ENCODE results near the gene CHST11.

Gene CHST11

GRCh38 chr12:104632724-104633201 lies 176.0 kb downstream of the CHST11 start:
- Histone ChIP-seq H3K4me2 (peak overlapping the region; percentile 20 to 71 (median 42); a peak in 21 of 22 replicates), H4K20me1 (peaks cover 0 to 98% (median 90%) of the 10 kb centered on the region in 11 experiments; a peak in 20 of 22 replicates)

GRCh38 chr12:104634044-104634443 lies 177.3 kb downstream of the CHST11 start:
- Histone ChIP-seq H3K4me1 (peaks cover 23 to 46% (median 26%) of the 10 kb centered on the region in 10 experiments), H3K4me2 (no peak overlapping the region), H4K20me1 (peaks cover 0 to 96% (median 81%) of the 10 kb centered on the region in 11 experiments; a peak in 19 of 22 replicates), H3K4me3 (no peak overlapping the region), H3K9ac (no peak overlapping the region), H3K9me3 (replicated peaks in 1 of 11) (peaks cover 0 to 14% (median 9%) of the 10 kb centered on the region in 11 experiments; a peak in 18 of 22 replicates), H3K27me3 (no peaks in the 10 kb centered on the region), H3K36me3 (peaks cover 5 to 78% (median 54%) of the 10 kb centered on the region in 11 experiments; a peak in 19 of 22 replicates), H3K27ac (no peak overlapping the region)
- TF ChIP-seq Cebpa-rat (IDR thresholded peaks at IDR 0.05) = no peak

More at GRCh38 chr12:104632724-104633201, 176.0 kb downstream of the CHST11 start:
- H3K4me3 ChIP-seq = no peak overlapping the region
- H3K9ac ChIP-seq = peak overlapping the region in 1 of 11 experiments; percentile 27; a peak in 1 of 22 replicates
- H3K9me3 ChIP-seq (replicated peaks in 1 of 11) = peaks cover 0 to 4% (median 0%) of the 10 kb centered on the region in 11 experiments; a peak in 1 of 22 replicates
- peak overlapping the region in 3 of 11 experiments; percentile 8 to 38 (median 17); a peak in 4 of 22 replicates for H3K27ac ChIP-seq
- TF ChIP-seq Cebpa-rat (IDR thresholded peaks at IDR 0.05) = no peak
- peaks cover 5 to 74% (median 44%) of the 10 kb centered on the region in 11 experiments; a peak in 19 of 22 replicates for H3K36me3 ChIP-seq
- H3K4me1 ChIP-seq = peaks cover 35 to 49% (median 39%) of the 10 kb centered on the region in 10 experiments
- H3K27me3 ChIP-seq = no peaks in the 10 kb centered on the region

GRCh38 chr12:104634852-104635251 lies 178.1 kb downstream of the CHST11 start:
- Histone ChIP-seq H3K4me3 (no peak overlapping the region), H3K27me3 (no peaks in the 10 kb centered on the region), H3K36me3 (peaks cover 5 to 81% (median 62%) of the 10 kb centered on the region in 11 experiments; a peak in 20 of 22 replicates), H3K9me3 (replicated peaks in 1 of 11) (peaks cover 0 to 22% (median 17%) of the 10 kb centered on the region in 11 experiments; a peak in 19 of 22 replicates), H3K9ac (no peak overlapping the region), H4K20me1 (peaks cover 0 to 94% (median 72%) of the 10 kb centered on the region in 11 experiments; a peak in 19 of 22 replicates), H3K27ac (peak overlapping the region in 1 of 11 experiments; percentile 15; a peak in 1 of 22 replicates), H3K4me1 (peaks cover 19 to 43% (median 24%) of the 10 kb centered on the region in 10 experiments), H3K4me2 (no peak overlapping the region)
- TF ChIP-seq Cebpa-rat (IDR thresholded peaks at IDR 0.05) = no peak

- Histone ChIP-seq H3K4me2 (no peak overlapping the region), H3K27ac (0 out of 22 replicates have a peak overlapping the region, but pooled peaks of 1 of the 11 experiments have one; percentile 15), H3K9me3 (replicated peaks in 1 of 11) (peaks cover 9 to 32% (median 26%) of the 10 kb centered on the region in 11 experiments), H3K27me3 (no peaks in the 10 kb centered on the region), H3K9ac (no peak overlapping the region), H3K4me1 (peaks cover 19 to 43% (median 24%) of the 10 kb centered on the region in 10 experiments), H4K20me1 (peaks cover 0 to 88% (median 63%) of the 10 kb centered on the region in 11 experiments; a peak in 18 of 22 replicates), H3K36me3 (peaks cover 9 to 81% (median 68%) of the 10 kb centered on the region in 11 experiments; a peak in 20 of 22 replicates), H3K4me3 (no peak overlapping the region)
- TF ChIP-seq Cebpa-rat (IDR thresholded peaks at IDR 0.05) = no peak
These were observed 179.0 kb downstream of the CHST11 start for GRCh38 chr12:104635607-104636343.

GRCh38 chr12:104636496-104636895 lies 179.7 kb downstream of the CHST11 start:
- no peak overlapping the region for H3K27ac ChIP-seq
- TF ChIP-seq Cebpa-rat (IDR thresholded peaks at IDR 0.05) = no peak
- peaks cover 15 to 39% (median 32%) of the 10 kb centered on the region in 11 experiments for H3K9me3 ChIP-seq (replicated peaks in 1 of 11)
- H4K20me1 ChIP-seq = peaks cover 0 to 88% (median 60%) of the 10 kb centered on the region in 11 experiments; a peak in 18 of 22 replicates
- no peak overlapping the region for H3K9ac ChIP-seq
- H3K4me3 ChIP-seq = no peak overlapping the region
- no peak overlapping the region for H3K4me2 ChIP-seq
- H3K4me1 ChIP-seq = peaks cover 15 to 51% (median 19%) of the 10 kb centered on the region in 10 experiments
- no peaks in the 10 kb centered on the region for H3K27me3 ChIP-seq
- peaks cover 14 to 81% (median 66%) of the 10 kb centered on the region in 11 experiments; a peak in 21 of 22 replicates for H3K36me3 ChIP-seq

- H4K20me1 ChIP-seq = peaks cover 0 to 88% (median 51%) of the 10 kb centered on the region in 11 experiments; a peak in 17 of 22 replicates
- no peak for TF ChIP-seq Cebpa-rat (IDR thresholded peaks at IDR 0.05)
- H3K9me3 ChIP-seq (replicated peaks in 1 of 11) = peaks cover 15 to 39% (median 32%) of the 10 kb centered on the region in 11 experiments
- H3K9ac ChIP-seq = no peak overlapping the region
- H3K4me3 ChIP-seq = no peak overlapping the region
- peaks cover 14 to 87% (median 71%) of the 10 kb centered on the region in 11 experiments; a peak in 21 of 22 replicates for H3K36me3 ChIP-seq
- no peaks in the 10 kb centered on the region for H3K27me3 ChIP-seq
- H3K27ac ChIP-seq = no peak overlapping the region
- H3K4me2 ChIP-seq = peak overlapping the region in 2 of 11 experiments; percentile 25 to 74; a peak in 2 of 22 replicates
- H3K4me1 ChIP-seq = peaks cover 7 to 55% (median 10%) of the 10 kb centered on the region in 10 experiments
These were observed 180.9 kb downstream of the CHST11 start for GRCh38 chr12:104637604-104638003.

- no peak for TF ChIP-seq Cebpa-rat (IDR thresholded peaks at IDR 0.05)
- peak overlapping the region in 1 of 11 experiments; percentile 17; a peak in 2 of 22 replicates for H3K27ac ChIP-seq
- no peak overlapping the region for H3K4me3 ChIP-seq
These were observed 181.6 kb downstream of the CHST11 start for GRCh38 chr12:104638218-104638850.

GRCh38 chr12:104638851-104639240 lies 182.1 kb downstream of the CHST11 start:
- H3K27ac ChIP-seq = no peak overlapping the region; a peak in 2 of 22 replicates
- H3K9me3 ChIP-seq (replicated peaks in 1 of 11) = peaks cover 15 to 39% (median 32%) of the 10 kb centered on the region in 11 experiments
- TF ChIP-seq Cebpa-rat (IDR thresholded peaks at IDR 0.05) = no peak
- H3K4me2 ChIP-seq = peak overlapping the region in 2 of 11 experiments; percentile 47 to 74; a peak in 4 of 22 replicates
- peaks cover 0 to 87% (median 40%) of the 10 kb centered on the region in 11 experiments; a peak in 14 of 22 replicates for H4K20me1 ChIP-seq
- peaks cover 10 to 63% (median 16%) of the 10 kb centered on the region in 10 experiments for H3K4me1 ChIP-seq
- no peaks in the 10 kb centered on the region for H3K27me3 ChIP-seq
- H3K9ac ChIP-seq = peak overlapping the region in 1 of 11 experiments; percentile 3; a peak in 1 of 22 replicates
- H3K4me3 ChIP-seq = no peak overlapping the region
- peaks cover 14 to 82% (median 69%) of the 10 kb centered on the region in 11 experiments; a peak in 21 of 22 replicates for H3K36me3 ChIP-seq

More at GRCh38 chr12:104638218-104638850, 181.6 kb downstream of the CHST11 start:
- peaks cover 14 to 86% (median 70%) of the 10 kb centered on the region in 11 experiments; a peak in 21 of 22 replicates for H3K36me3 ChIP-seq
- H3K27me3 ChIP-seq = no peaks in the 10 kb centered on the region
- H3K9ac ChIP-seq = peak overlapping the region in 1 of 11 experiments; percentile 3; a peak in 1 of 22 replicates
- H3K4me1 ChIP-seq = peaks cover 6 to 57% (median 11%) of the 10 kb centered on the region in 10 experiments; a peak in 19 of 20 replicates
- peaks cover 0 to 87% (median 44%) of the 10 kb centered on the region in 11 experiments; a peak in 16 of 22 replicates for H4K20me1 ChIP-seq
- peak overlapping the region in 2 of 11 experiments; percentile 47 to 74; a peak in 4 of 22 replicates for H3K4me2 ChIP-seq
- H3K9me3 ChIP-seq (replicated peaks in 1 of 11) = peaks cover 15 to 39% (median 32%) of the 10 kb centered on the region in 11 experiments
